Anterior cingulate cortex (tissue), 58 donors: ENCODE data around the gene PCSK6.

Experiments used
- DNase-seq, 58 donors: peaks; one replicate each; lab custom pipeline; 2025; lab: John Stamatoyannopoulos, UW

The PCSK6 gene

DNA sequence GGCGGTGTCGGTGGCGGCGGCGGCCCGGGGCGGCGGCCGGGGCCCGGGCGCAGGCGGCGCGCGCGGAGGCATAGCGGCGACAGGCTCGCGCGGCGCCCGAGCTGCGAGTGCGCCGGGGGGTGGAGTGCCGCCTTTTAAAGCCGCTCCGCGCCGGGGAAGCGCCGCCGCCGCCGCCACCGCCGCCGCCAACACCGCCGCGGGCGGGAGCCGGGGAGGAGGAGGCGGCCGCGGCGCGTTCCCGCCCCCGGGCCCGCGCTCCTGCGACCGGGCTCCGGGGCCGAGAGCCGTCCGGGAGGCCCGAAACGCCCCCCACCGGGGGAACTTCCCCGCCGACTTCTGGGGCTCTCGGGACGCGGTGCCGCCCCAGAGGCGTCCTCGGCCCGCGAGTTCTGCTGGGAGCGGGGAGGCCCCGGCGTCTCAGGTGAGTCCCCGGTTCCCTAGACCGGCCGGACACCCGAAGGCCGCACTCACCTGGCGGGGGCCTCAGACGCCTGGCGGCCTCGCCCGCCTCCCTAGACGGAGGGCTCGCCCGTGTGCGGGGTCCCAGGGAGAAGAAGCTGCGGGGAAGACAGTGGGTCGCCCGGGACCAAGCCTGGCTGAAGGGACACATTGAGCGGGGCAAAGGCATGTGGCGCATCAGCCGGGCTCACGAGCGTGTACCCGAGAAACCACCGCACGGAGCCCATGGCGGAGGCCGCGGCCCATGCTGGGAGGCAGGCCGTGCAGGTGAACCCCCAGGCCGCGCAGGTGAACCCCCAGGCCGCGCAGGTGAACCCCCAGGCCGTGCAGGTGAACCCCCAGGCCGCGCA, at the start of gene PCSK6:
TSS of gene PCSK6 (minus strand) at position 109 of the 809 bp plus-strand sequence. CDS start at position 72, 37 bp downstream.
- peak in 9 of 58 donors; percentile 35 to 52 (median 44) for DNase-seq

DNA sequence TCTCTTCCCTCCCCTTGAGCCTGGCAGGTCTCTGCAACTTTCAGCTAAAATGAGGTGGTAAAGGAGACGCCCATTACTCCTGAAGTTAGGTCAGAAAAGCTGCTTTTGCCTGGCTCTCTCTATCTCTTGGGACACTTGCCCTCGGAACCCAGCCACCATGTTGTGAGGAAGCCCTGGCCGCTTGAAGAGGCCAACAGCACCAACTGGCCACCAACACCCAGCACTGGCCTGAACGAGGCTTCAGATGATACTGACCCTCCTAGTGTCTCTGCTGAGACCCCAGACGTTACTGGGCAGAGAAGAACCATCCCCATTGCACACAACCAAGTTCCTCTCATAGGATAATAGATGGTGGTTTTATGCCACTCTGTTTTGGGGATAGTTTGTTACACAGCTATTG, 49.5 kb upstream of the PCSK6 start:
- DNase-seq = no peak

GRCh38 chr15:101538177-101538576, 48.7 kb upstream of the PCSK6 start:
- no peak for DNase-seq

DNA sequence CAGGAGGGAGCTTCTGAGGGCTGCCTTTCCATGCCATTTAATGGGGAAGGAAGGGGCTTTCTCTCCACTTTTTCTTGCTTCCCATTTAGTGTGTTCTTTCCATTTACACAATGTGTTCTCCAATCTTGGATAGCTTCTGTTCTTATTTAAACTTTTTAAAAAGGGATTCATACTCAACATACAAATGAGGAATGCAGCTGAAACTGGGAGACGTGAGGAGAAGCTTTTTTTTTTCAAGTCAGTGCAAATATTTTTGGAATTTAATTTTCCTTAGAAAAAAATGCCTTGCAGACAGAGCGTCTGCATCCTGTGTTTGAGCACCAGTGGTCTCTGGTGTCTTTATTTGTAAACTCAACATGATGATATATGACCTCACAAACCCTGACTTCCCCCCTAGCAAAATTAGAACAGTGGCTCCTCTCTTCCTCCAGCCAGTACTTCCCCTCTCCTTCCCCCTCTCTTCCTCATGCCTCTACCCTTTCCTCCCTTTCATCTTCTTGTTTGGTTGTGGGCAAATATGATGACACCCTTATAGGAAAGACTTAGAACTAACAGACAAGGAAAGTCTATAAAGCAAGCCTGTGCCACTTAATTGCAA, 48.1 kb upstream of the PCSK6 start:
- no peak for DNase-seq

GRCh38 chr15:101536875-101537405, 47.4 kb upstream of the PCSK6 start:
- DNase-seq = no peak

GRCh38 chr15:101536166-101536874, 46.8 kb upstream of the PCSK6 start:
- DNase-seq = no peak

DNA sequence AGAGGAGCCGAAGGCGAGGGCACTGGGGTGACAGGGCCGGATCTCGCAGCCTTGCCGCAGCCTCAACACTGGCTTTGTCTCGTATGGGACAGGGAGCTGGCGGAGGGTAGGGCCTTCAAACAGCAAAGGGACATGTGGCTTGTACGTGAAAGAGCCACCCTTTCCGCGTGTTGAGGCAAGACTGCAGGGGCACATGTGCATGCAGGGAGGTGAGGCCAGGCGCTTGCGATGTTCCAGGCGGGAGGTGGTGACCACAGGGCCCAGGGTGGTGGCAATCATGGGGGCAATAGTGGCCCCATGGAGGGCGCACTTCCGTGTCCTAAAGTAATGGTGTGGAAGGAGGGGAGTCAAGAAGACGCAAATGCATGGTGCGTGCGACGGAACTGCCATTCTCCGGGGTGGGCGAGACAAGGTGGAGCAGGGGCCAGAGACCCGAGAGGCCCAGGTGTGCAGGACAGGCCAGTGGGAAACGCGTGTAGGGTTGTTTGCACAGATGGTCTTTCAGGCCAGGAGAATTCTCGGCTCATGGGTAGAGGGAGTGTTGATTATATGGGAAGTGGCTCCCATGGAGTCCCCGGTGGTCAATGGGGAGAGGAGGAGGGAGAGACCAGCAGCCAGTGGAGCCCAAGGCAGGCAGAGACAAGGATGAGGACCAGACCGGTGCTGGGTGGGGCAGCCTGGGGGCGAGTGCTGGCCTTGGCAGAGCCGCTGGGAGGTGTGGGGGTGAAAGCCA, 45.8 kb upstream of the PCSK6 start:
- DNase-seq = no peak

- DNase-seq = no peak
These were observed 45.0 kb upstream of the PCSK6 start for GRCh38 chr15:101534376-101534970.

- DNase-seq = no peak
These were observed 44.0 kb upstream of the PCSK6 start for GRCh38 chr15:101533371-101534140.

DNA sequence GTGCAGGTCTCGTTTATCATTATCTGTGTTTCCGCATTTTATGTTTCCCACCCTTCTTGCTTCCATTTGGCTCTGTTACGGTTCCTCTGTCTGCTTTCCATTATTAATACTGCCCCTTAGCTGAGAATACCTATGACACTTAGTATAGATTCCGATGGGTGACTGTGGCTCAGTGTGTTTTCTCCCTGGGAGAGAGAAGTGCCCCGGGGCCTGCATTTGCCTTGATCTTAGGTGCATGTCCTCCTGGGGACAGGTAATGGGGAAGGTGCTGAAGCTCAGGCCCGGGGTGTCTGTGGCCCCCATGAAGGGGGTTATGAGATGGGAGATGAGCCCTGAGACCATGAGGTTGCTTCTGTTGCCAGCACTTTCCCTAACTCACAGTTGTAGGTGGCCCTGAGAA, 43.4 kb upstream of the PCSK6 start:
- DNase-seq = no peak

DNA sequence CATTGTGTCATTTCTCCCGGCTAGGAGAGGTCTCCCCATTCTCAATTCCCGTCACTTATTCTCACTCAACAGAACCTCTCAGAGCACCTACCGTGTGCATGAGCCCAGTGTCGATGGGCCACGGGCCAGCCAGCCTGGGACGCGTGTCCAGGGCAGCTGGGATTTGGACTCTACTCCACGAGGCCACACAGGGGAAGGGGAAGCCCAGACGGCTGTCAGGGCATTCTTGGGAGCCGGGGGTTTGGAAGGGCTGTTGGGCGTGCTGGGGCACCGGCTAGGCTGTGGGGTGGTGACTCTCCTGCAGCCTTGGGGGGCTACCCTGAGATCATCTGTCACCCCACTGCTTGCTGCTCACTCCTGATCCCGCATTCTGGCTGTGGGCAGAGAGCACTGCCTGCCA, 41.7 kb upstream of the PCSK6 start:
- no peak for DNase-seq

DNA sequence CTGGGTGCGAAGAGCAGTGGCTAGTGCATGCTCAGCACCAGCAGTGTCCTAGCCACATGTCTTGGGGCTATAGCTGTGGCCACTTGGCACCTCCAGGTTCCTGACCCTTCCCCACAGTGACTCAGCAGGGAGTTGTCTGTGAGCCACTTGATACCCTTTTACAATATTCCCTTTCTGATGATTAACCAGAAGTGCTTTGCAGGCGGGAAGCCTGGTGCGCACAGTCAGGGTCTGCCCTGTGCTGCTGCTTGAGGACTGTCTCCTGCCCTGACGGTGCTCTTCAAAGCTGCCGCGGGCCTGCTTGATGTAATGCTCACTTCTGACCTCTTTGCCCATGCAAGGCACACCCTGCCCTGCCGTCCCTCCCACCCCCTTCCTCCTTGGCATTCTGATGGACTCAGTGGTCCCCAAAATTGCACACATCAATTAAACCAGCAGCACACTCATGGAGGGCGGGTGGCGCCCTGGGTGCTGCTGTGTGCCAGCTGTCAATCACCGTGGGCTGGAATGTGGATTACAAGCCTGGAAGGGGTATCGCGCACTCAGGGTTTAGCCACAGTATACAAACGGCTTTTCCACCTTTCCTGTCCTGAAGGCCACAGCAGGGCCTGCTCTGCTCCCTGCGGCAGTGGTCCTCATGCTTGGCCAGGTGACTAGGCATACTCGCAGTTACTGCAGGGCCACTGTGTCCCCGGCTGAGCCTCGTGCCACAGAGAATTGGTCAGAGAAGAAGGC, 40.9 kb upstream of the PCSK6 start:
- DNase-seq = no peak

DNA sequence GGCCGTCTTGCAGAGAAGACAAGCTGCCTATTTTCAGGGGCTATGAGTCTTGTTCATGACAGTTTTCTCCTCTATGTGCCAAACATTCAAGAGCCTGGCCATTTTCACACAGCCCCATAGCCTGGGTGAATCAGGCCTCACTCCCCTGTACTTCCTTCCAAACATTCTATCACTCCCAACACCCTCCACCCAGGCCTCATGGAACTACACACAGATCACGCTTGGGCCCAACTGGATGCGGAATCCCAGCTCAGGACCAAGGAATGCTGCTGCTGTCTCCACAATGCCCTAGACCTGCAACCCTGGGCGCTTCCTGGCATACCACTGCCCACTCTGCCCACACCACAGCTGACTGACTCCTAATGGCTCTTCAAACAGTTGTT, 39.4 kb upstream of the PCSK6 start:
- DNase-seq = no peak

- DNase-seq = peak in 2 of 58 donors; percentile 17 to 19
These were observed 38.8 kb upstream of the PCSK6 start for GRCh38 chr15:101528108-101528916.

GRCh38 chr15:101526890-101527289, 37.4 kb upstream of the PCSK6 start:
- no peak for DNase-seq

GRCh38 chr15:101526442-101526841, 36.9 kb upstream of the PCSK6 start:
- DNase-seq = no peak

GRCh38 chr15:101526021-101526420, 36.5 kb upstream of the PCSK6 start:
- DNase-seq = no peak
